Ascending aorta (tissue), 2 donors: ENCODE data around the gene COL6A2. TPM values are rescaled to one million over a fixed set of nuclear protein-coding genes. Genes with fewer than 3 reads are reported as not detected.

Experiments used
- DNase-seq, 2 donors: peaks; one replicate each; pipeline ENCODE4 v3.0.0-alpha.2; 2019; ENCODE audit warnings: low spot score in 2 of 2
- H3K27ac ChIP-seq, 2 donors: fragments of 200-600 bp; sonication (generic); one replicate each; pipeline ENCODE4 v1.5.1; 2016 to 2017; ENCODE audit warnings: mild to moderate bottlenecking in 1 of 2
- H3K27me3 ChIP-seq: fragments of 200-600 bp; sonication (generic); one replicate; pipeline ENCODE4 v1.5.1; 2017
- H3K36me3 ChIP-seq, 2 donors: fragments of 200-600 bp; sonication (generic); one replicate each; pipeline ENCODE4 v1.5.1; 2016
- H3K4me1 ChIP-seq, 2 donors: fragments of 200-600 bp; sonication (generic); one replicate each; pipeline ENCODE4 v1.5.1; 2016 to 2017; ENCODE audit warnings: mild to moderate bottlenecking in 1 of 2
- H3K4me3 ChIP-seq, 2 donors: fragments of 200-600 bp; sonication (generic); one replicate each; pipeline ENCODE4 v1.5.1; 2016 to 2017; ENCODE audit warnings: mild to moderate bottlenecking in 1 of 2
- H3K9me3 ChIP-seq, 2 donors: fragments of 200-600 bp; sonication (generic); one replicate each; pipeline ENCODE4 v1.5.1; 2016
- intact Hi-C: fragments of 100-400 bp; cut with DNase I; formaldehyde crosslinking; loops from one replicate; pipeline ENCODE4 v1.15.1; 2023
- total RNA-seq: library from RNA; depleted of rRNA; stranded (reverse); fragments of >200 nt; gene quantifications from one replicate; pipeline ENCODE4 v1.1.0, GENCODE V29; 2016
- TF ChIP-seq, protein P1 (sequence below), 3 experiments: fragments of 200-600 bp in 2 of 3; fragments of 450-650 bp in 1 of 3; sonication (generic) in 2 of 3; IDR thresholded peaks; one replicate each; pipeline ENCODE4 v1.5.1; 2016 to 2019; ENCODE audit warnings: antibody characterized with exemption in 3 of 3, mild to moderate bottlenecking in 1 of 3, moderate library complexity in 1 of 3

COL6A2 gene
- total RNA-seq, 1 donor from 2014 or later, result 1,704 TPM

DNA sequence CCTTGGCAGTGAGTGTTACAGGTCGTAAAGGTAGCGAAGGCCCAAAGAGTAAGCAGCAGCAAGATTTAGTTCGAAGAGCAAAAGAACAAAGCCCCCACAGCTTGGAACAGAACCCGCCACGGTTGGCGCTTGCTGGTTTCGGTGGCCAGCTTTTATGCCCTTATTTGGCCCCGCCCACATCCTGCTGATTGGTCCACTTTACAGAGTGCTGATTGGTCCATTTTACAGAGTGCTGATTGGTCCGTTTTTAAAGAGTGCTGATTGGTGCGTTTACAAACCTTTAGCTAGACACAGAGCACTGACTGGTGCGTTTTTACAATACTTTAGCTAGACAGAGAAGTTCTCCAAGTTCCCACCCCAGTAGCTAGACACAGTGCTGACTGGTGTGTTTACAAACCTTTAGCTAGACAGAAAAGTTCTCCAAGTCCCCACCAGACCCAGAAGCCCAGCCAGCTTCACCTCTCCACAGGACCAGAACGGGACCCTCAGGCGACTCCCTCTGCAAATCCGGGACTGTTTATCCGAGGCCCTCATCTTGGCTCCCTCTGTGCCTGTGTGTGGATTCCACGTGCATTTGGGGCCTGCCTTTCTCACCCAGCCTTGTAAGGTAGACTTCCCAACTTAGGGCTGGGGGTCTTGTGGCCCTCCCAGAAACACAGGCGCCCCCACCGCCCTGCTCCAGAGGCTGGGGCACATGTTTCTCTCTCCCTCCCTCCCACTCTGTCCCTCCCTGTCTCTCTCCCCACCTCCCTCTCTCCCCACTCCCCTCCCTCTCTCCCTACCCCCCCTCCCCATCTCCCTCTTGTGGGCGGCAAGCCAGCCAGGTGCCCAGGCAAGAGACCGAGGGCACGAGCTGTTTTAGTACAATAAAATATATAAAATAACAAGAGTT is 44.9 kb downstream of the COL6A2 start:
- no peak overlapping the region for H3K27ac ChIP-seq
- no peaks in the 10 kb centered on the region for H3K9me3 ChIP-seq
- no peaks in the 10 kb centered on the region for H3K36me3 ChIP-seq
- intact Hi-C loops, result loop anchor here (10.0 kb wide), 1 partner anchor 182 kb away; the partner anchor contains the start of genes C21orf58 and PCNT
- no peak overlapping the region for H3K4me3 ChIP-seq
- no peak for DNase-seq
- no peaks in the 10 kb centered on the region for H3K27me3 ChIP-seq
- TF ChIP-seq, protein P1, sequence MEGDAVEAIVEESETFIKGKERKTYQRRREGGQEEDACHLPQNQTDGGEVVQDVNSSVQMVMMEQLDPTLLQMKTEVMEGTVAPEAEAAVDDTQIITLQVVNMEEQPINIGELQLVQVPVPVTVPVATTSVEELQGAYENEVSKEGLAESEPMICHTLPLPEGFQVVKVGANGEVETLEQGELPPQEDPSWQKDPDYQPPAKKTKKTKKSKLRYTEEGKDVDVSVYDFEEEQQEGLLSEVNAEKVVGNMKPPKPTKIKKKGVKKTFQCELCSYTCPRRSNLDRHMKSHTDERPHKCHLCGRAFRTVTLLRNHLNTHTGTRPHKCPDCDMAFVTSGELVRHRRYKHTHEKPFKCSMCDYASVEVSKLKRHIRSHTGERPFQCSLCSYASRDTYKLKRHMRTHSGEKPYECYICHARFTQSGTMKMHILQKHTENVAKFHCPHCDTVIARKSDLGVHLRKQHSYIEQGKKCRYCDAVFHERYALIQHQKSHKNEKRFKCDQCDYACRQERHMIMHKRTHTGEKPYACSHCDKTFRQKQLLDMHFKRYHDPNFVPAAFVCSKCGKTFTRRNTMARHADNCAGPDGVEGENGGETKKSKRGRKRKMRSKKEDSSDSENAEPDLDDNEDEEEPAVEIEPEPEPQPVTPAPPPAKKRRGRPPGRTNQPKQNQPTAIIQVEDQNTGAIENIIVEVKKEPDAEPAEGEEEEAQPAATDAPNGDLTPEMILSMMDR (IDR thresholded peaks at IDR 0.05), result no peak
- no peaks in the 10 kb centered on the region for H3K4me1 ChIP-seq

DNA sequence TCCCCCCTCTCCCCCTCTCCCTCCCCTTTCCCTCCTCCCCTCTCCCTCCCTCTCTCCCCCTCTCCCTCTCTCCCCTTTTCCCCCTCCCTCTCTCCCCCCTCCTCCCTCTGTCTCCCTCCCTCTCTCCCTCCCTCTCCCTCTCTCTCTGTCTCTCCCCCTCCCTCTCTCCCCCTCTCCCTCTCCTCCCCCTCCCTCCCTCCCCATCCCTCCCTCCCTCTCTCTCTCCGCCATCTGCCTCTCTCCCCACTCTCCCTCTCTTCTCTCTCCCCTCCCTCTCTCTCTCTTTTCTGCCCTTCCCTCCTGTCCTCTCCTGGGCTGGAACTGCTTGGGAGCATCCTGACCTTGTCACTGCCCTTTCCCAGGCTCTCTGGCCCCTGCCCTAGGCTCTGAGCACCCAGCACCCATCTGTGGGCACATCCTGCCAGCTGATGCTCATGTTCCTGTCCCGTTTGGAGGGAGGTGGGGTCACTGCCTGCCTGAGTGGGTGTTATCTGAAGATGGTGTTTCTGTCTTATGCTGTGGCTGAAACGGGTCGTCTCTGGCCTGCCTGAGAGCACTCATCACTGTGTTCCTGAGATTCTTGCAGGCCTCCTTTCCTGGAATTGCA is 46.7 kb downstream of the COL6A2 start:
- H3K36me3 ChIP-seq, result no peaks in the 10 kb centered on the region
- H3K9me3 ChIP-seq, result no peaks in the 10 kb centered on the region
- H3K4me3 ChIP-seq, result no peak overlapping the region
- no peaks in the 10 kb centered on the region for H3K27me3 ChIP-seq
- intact Hi-C loops, result loop anchor here (10.0 kb wide), 1 partner anchor 180 kb away; the partner anchor contains the start of genes C21orf58 and PCNT
- no peaks in the 10 kb centered on the region for H3K4me1 ChIP-seq
- no peak for DNase-seq
- no peak overlapping the region for H3K27ac ChIP-seq
- TF ChIP-seq, protein P1 (IDR thresholded peaks at IDR 0.05), result no peak

DNA sequence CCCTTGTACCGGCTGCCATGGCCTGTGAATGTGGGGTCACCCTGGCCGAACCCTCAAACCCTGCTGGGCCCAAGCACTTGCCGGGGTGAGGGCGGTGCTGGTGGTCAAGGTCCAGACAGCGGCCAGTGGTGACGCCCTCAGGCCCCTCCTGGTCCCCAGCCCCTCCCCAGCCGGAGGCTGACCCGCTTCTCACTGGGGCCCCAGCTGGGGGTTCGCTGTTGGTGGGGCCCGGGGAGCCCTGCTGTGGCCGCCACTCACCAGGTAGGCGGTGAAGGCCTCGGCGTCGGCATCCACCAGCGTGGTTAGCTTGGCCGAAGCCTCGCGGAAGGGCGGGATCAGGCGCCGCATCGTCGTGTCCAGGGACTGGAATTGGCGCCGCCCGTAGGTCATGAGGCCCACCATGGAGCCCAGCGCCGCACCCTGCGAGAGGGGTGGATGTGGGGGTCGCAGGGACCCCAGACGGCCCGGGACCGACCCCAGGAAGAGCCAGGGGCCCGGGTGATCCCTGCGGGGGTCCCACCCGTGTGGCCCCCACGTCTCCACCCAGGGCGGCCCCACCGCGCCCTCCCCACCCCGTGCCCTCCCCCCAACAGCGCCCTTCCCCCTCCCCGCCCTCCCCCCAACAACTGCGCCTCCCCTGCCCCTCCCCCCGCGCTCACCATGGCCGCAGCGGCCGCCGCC is 47.4 kb downstream of the COL6A2 start:
- Histone ChIP-seq H3K4me1 (no peaks in the 10 kb centered on the region), H3K36me3 (no peaks in the 10 kb centered on the region), H3K27me3 (no peaks in the 10 kb centered on the region), H3K4me3 (no peak overlapping the region), H3K27ac (no peak overlapping the region), H3K9me3 (no peaks in the 10 kb centered on the region)
- TF ChIP-seq, protein P1 (IDR thresholded peaks at IDR 0.05), result no peak
- DNase-seq, result no peak
- intact Hi-C loops, result loop anchor here (10.0 kb wide), 1 partner anchor 180 kb away; the partner anchor contains the start of genes C21orf58 and PCNT

DNA sequence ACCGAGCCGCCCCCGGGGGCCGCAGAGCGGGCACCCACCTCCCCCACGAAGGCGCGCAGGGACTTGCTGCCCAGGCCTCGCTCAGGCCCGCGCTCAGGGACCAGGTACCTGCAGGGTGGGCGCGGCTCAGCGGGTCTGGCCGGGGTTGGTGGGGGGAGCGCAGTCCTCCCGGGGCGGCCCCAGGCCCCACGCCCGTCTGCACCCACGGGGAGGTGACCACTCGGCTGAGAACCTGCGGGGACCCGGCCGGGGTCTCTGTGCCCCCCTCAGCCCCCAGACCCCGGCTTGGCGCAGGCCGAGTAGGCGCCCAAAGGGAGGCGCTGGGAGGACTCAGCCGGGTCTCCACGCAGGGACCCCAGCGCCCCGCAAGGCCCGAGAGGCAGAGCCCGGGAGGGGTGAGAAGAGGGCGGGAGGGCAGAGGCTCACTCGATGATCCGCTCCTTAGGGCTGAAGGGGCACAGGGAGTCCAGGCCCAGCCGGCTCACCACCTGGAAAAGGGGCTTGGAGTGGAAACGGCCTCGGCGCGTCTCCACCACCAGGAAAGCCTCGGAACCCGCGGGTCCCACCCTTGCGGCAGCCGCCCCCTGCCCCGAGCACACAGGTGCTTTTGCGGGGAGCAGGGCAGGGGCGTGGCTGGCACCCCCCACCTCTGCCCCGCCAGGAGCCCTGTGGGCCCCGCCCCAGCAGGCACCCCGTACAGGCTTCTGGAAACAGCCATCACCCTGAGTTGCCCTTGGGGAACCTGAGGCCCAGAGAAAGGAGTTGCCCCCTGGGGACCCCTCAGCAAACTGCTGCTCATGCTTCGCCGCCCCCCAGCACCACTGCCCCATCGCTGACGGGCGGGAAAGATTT is 48.2 kb downstream of the COL6A2 start:
- Histone ChIP-seq H3K27ac (no peak overlapping the region), H3K4me1 (no peaks in the 10 kb centered on the region), H3K9me3 (no peaks in the 10 kb centered on the region), H3K27me3 (no peaks in the 10 kb centered on the region), H3K4me3 (no peak overlapping the region), H3K36me3 (no peaks in the 10 kb centered on the region)
- TF ChIP-seq, protein P1 (IDR thresholded peaks at IDR 0.05), result no peak
- intact Hi-C loops, result loop anchor here (10.0 kb wide), 1 partner anchor 179 kb away; the partner anchor contains the start of genes C21orf58 and PCNT
- peak in 1 of 2 donors; percentile 51 for DNase-seq

DNA sequence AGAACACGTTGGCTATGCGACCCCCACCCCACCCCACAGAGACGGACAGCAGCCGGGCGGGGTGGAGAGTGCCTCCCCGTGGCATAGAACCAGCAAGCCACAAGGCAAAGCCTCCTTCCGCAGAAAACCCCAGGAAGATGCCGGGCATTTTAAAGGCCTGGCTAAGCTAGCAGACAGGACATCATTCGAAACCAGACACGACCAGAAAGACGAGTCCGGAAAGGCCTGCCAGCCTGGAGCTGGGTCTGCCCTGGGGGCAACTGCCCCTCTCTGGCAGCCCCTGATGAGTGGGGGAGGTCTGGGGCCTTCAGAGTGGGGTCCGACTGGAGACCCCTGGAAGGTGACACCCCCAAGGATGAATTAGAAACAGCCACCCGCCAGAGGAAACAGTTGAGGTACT is 48.9 kb downstream of the COL6A2 start:
- TF ChIP-seq, protein P1 (IDR thresholded peaks at IDR 0.05), result no peak
- no peak for DNase-seq

More for the DNA sequence above, 48.9 kb downstream of the COL6A2 start:
- Histone ChIP-seq H3K36me3 (no peaks in the 10 kb centered on the region), H3K27me3 (no peaks in the 10 kb centered on the region), H3K9me3 (no peaks in the 10 kb centered on the region), H3K27ac (no peak overlapping the region), H3K4me3 (no peak overlapping the region), H3K4me1 (no peaks in the 10 kb centered on the region)
- intact Hi-C loops, result loop anchor here (10.0 kb wide), 1 partner anchor 178 kb away; the partner anchor contains the start of genes C21orf58 and PCNT
